ENCODE data around the gene YIPF3. TPM values are rescaled to one million over a fixed set of nuclear protein-coding genes. Genes with fewer than 3 reads are reported as not detected.

YIPF3 gene
- total RNA-seq, 6 experiments from 2014 or later, result 58.9 to 70.0 (median 62.7) TPM

GRCh38 chr6:43520097-43520496 lies 3.4 kb upstream of the YIPF3 start:
- no peak overlapping the region for H3K4me3 ChIP-seq
- H3K9me3 ChIP-seq, result no peaks in the 10 kb centered on the region
- WGBS (ENCODE audit: insufficient coverage, low coverage, low lambda C conversion rate, missing lambda C conversion rate), result 100% methylated on average over 1 of the region's 8 CpGs
- no peak for ATAC-seq
- peaks cover 7 to 60% (median 23%) of the 10 kb centered on the region in 4 donors for H3K36me3 ChIP-seq
- TF ChIP-seq POLR2A (IDR thresholded peaks at IDR 0.05), result no peak
- TF ChIP-seq, protein P1, sequence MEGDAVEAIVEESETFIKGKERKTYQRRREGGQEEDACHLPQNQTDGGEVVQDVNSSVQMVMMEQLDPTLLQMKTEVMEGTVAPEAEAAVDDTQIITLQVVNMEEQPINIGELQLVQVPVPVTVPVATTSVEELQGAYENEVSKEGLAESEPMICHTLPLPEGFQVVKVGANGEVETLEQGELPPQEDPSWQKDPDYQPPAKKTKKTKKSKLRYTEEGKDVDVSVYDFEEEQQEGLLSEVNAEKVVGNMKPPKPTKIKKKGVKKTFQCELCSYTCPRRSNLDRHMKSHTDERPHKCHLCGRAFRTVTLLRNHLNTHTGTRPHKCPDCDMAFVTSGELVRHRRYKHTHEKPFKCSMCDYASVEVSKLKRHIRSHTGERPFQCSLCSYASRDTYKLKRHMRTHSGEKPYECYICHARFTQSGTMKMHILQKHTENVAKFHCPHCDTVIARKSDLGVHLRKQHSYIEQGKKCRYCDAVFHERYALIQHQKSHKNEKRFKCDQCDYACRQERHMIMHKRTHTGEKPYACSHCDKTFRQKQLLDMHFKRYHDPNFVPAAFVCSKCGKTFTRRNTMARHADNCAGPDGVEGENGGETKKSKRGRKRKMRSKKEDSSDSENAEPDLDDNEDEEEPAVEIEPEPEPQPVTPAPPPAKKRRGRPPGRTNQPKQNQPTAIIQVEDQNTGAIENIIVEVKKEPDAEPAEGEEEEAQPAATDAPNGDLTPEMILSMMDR (IDR thresholded peaks at IDR 0.05), result no peak
- peaks cover 0 to 21% (median 10%) of the 10 kb centered on the region in 4 donors for H3K4me1 ChIP-seq
- H3K27me3 ChIP-seq, result no peaks in the 10 kb centered on the region
- intact Hi-C loops (cut with DNase I), result no loop called here
- DNase-seq, result no peak
- no peak overlapping the region for H3K27ac ChIP-seq

DNA sequence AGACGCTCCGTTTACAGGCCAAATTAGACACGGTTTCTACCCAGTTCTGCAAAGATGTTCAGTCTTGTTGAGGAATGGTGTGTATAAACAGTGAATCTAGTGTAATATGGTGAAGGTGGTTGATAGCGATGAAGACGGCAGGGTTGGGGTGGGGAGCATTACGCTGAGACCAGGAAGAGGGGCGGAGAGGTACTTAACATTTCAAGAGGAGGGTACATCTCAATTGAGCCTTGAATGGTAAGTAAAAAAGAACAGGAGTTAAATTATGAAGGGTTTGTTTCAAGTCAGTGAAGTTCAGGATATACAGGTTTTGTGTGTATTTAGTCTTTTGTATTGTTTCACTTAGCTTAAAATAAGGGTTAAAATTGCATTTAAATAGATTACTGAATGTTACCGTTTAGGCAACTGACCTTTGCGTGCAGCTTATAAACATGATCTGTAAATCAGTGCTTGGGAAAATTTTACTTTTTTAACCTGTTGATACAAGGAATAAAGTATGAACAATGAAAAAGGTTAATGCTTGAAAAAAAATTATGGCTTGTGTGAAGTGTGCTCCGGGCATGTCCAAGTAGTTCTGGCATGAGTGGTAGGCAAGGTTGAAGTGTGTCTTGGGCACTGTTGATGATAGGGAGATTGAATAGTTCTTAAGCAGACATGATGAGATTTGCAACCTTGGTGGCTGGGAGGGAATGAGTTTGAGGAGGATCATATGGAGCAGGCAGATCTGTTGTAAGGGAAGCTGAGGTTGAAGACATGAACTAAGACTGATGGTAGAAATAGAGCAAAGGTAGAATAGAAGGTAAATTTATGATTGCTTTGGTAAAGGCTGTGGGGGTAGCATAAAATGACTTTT lies 1.0 kb upstream of the YIPF3 start:
- DNase-seq, result no peak
- H3K9me3 ChIP-seq, result no peaks in the 10 kb centered on the region
- no peak for ATAC-seq
- peaks cover 5 to 64% (median 29%) of the 10 kb centered on the region in 4 donors for H3K36me3 ChIP-seq
- peak overlapping the region; percentile 77 to 83 (median 77) for H3K4me3 ChIP-seq
- 4% methylated on average over 10 of the region's 10 CpGs for WGBS (ENCODE audit: insufficient coverage, low coverage, low lambda C conversion rate, missing lambda C conversion rate)
- intact Hi-C loops (cut with DNase I), result no loop called here
- H3K27ac ChIP-seq, result peak overlapping the region in 1 of 3 donors; percentile 21
- no peak for TF ChIP-seq POLR2A (IDR thresholded peaks at IDR 0.05)
- TF ChIP-seq, protein P1 (IDR thresholded peaks at IDR 0.05), result no peak
- peaks cover 0 to 23% (median 10%) of the 10 kb centered on the region in 4 donors for H3K4me1 ChIP-seq
- no peaks in the 10 kb centered on the region for H3K27me3 ChIP-seq

DNA sequence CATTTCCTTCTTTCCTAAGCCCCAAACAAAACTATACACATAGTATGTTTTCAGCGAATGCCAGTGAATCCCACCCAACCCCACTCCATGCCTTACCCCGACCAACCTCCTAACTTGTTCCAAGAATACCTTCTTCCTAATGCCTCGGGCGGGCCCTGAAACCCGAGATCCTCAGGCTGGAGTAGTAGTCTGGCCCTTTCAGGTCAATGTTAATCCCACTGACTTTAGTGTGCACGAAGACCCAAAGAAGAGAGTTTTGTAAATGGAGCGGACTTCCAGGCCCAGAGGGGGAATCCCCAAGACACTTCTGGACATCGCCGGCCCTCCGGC lies 394 bp downstream of the YIPF3 start:
- DNase-seq, result no peak
- under 1% methylated on average over 9 of the region's 10 CpGs for WGBS (ENCODE audit: insufficient coverage, low coverage, low lambda C conversion rate, missing lambda C conversion rate)
- no peak for TF ChIP-seq POLR2A (IDR thresholded peaks at IDR 0.05)
- TF ChIP-seq, protein P1 (IDR thresholded peaks at IDR 0.05), result no peak
- Histone ChIP-seq H3K9me3 (no peaks in the 10 kb centered on the region), H3K4me1 (peaks cover 0 to 23% (median 10%) of the 10 kb centered on the region in 4 donors), H3K36me3 (peaks cover 5 to 63% (median 23%) of the 10 kb centered on the region in 4 donors), H3K27me3 (no peaks in the 10 kb centered on the region), H3K4me3 (peak overlapping the region; percentile 77 to 83 (median 77)), H3K27ac (peak overlapping the region; percentile 63 to 71 (median 68))
- intact Hi-C loops (cut with DNase I), result no loop called here
- no peak for ATAC-seq

DNA sequence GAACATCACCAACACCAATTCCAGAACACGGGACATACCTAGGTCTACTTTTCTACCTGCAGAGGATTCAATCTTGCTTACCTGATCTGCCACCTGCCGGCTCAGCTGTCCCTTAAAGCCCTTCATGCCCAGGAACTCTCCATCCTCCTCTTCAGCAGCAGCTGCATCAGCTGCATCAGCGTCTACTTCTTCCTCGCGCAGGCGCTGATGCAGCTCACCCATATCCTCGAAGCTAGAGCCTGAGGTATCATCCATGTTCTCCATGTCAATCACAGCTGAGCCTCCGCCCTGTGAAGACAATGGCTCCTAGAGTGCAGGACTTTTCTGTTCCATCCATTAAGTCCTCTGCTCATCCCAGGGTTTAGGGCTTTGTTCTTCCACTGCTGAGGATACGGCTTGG lies 918 bp downstream of the YIPF3 start:
- ATAC-seq (no peak), DNase-seq (no peak)
- intact Hi-C loops (cut with DNase I), result no loop called here
- Histone ChIP-seq H3K27me3 (no peaks in the 10 kb centered on the region), H3K27ac (peak overlapping the region in 1 of 3 donors; percentile 63), H3K4me3 (peak overlapping the region; percentile 77 to 83 (median 77)), H3K4me1 (peaks cover 0 to 23% (median 10%) of the 10 kb centered on the region in 4 donors), H3K36me3 (peaks cover 5 to 61% (median 25%) of the 10 kb centered on the region in 4 donors), H3K9me3 (no peaks in the 10 kb centered on the region)
- TF ChIP-seq POLR2A (IDR thresholded peaks at IDR 0.05), result no peak
- TF ChIP-seq, protein P1 (IDR thresholded peaks at IDR 0.05), result no peak
- WGBS (ENCODE audit: insufficient coverage, low coverage, low lambda C conversion rate, missing lambda C conversion rate), result 69% methylated on average over 9 of the region's 9 CpGs
